ENCODE results near the gene ADCY9. TPM values are rescaled to one million over a fixed set of nuclear protein-coding genes. Genes with fewer than 3 reads are reported as not detected.
A peak's percentile ranks its signal among the peaks of the same experiment; 100 is the strongest.

Gene ADCY9
- total RNA-seq, 2 donors from 2014 or later: 1.2 to 3.3 TPM

DNA sequence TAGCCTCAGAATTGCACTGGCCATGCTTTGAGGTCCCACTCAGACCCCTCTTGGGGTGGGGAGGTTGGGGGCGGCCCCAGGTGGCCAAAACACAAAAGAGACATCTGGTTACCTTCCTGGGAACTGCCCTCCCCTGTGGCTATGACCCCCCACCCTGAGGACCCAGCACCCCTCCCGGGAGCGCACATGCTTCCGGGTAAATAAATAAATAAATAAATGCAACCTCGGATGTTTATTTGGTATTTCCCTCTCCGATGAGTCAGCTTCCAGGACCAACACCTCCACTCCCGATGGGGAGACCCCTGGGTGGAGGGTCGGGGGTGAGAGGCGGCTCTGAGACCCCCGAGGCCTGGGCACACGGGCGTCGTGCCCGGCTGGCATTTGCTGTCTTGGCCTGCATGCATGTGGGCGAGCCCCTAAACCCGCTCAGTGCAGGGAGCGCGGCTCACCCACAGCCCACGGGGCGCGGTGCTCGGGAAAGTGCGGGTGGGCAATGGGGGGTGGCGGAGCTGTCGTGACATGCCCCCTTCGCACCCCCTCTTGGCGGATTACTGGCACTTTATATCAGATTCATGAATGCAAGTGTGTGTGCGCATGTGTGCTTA is 151.5 kb downstream of the ADCY9 start:
- Mint-ChIP-seq H3K4me1 (peaks cover 14% of the 10 kb centered on the region), H3K36me3 (ENCODE audit: low read depth) (peaks cover 11% of the 10 kb centered on the region), H3K4me3 (no peak overlapping the region), H3K9me3 (peaks cover 5% of the 10 kb centered on the region), H3K27me3 (ENCODE audit: insufficient read depth) (peaks cover 25% of the 10 kb centered on the region), H3K27ac (no peak overlapping the region)
- Histone ChIP-seq H3K36me3 (ENCODE audit: control insufficient read depth, insufficient read depth, low read length) (no peaks in the 10 kb centered on the region), H3K27me3 (ENCODE audit: control insufficient read depth, insufficient read depth, low read length, poor library complexity, severe bottlenecking) (no peaks in the 10 kb centered on the region), H3K9ac (ENCODE audit: extremely low read depth, low read length, poor library complexity, severe bottlenecking) (no peak overlapping the region), H3K4me3 (ENCODE audit: low read length) (no peak overlapping the region), H3K4me1 (ENCODE audit: control insufficient read depth, insufficient read depth, low read length) (peaks cover 3% of the 10 kb centered on the region), H3K9me3 (ENCODE audit: control insufficient read depth, low read length) (no peaks in the 10 kb centered on the region), H3K27ac (ENCODE audit: low read depth, low read length) (no peak overlapping the region)
- DNase-seq: no peak
- 93 to 96% methylated on average over 17 to 28 of the region's 28 CpGs for WGBS, 2 experiments (ENCODE audit: insufficient coverage in 1 of 2, insufficient read length in 1 of 2)
- TF ChIP-seq, protein P1, sequence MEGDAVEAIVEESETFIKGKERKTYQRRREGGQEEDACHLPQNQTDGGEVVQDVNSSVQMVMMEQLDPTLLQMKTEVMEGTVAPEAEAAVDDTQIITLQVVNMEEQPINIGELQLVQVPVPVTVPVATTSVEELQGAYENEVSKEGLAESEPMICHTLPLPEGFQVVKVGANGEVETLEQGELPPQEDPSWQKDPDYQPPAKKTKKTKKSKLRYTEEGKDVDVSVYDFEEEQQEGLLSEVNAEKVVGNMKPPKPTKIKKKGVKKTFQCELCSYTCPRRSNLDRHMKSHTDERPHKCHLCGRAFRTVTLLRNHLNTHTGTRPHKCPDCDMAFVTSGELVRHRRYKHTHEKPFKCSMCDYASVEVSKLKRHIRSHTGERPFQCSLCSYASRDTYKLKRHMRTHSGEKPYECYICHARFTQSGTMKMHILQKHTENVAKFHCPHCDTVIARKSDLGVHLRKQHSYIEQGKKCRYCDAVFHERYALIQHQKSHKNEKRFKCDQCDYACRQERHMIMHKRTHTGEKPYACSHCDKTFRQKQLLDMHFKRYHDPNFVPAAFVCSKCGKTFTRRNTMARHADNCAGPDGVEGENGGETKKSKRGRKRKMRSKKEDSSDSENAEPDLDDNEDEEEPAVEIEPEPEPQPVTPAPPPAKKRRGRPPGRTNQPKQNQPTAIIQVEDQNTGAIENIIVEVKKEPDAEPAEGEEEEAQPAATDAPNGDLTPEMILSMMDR (conservative IDR thresholded peaks at IDR 0.05): no peak

DNA sequence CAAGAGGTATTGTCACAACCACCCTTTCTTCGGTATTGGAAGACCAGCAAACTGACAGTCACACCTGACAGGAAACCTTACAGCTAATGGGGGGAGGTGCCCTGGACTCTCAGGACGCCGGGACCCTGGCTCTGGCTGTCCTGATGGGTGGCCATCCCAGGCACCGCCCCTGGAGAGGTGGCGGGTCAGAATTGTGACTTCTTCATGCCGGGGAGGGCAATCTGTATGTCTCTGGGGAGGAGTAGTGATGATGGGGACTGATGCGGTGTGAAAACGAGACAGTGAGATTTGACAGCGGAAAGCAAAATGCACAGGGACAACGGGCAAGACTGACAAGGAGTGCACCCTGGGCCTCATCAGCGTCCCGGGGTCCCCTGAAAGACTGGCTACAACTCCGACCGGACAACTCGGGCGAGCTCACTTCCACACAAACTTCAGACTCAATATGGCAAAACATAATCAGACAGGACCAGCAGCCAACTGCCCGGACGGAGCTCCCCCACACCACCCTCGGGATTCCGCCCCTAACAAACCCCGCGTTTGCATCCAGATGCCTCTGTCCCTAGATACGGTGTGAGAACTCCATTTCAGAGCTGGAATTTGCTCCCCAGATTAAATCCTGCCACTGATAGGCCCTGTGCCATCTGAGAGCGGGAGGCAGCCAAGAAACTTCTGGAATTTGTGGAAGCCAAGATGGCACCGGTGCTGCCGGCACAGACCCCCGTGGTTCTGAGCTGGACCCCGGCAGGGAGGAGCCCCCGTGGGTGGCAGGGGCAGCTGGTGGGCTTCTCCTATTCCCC is 152.2 kb downstream of the ADCY9 start:
- Histone ChIP-seq H3K27ac (ENCODE audit: low read depth, low read length) (no peak overlapping the region), H3K9me3 (ENCODE audit: control insufficient read depth, low read length) (no peaks in the 10 kb centered on the region), H3K27me3 (ENCODE audit: control insufficient read depth, insufficient read depth, low read length, poor library complexity, severe bottlenecking) (no peaks in the 10 kb centered on the region), H3K4me1 (ENCODE audit: control insufficient read depth, insufficient read depth, low read length) (peaks cover 3% of the 10 kb centered on the region), H3K4me3 (ENCODE audit: low read length) (no peak overlapping the region), H3K36me3 (ENCODE audit: control insufficient read depth, insufficient read depth, low read length) (no peaks in the 10 kb centered on the region), H3K9ac (ENCODE audit: extremely low read depth, low read length, poor library complexity, severe bottlenecking) (no peak overlapping the region)
- Mint-ChIP-seq H3K36me3 (ENCODE audit: low read depth) (peaks cover 11% of the 10 kb centered on the region), H3K9me3 (peaks cover 5% of the 10 kb centered on the region), H3K4me3 (no peak overlapping the region), H3K27ac (no peak overlapping the region), H3K4me1 (peaks cover 14% of the 10 kb centered on the region), H3K27me3 (ENCODE audit: insufficient read depth) (peaks cover 25% of the 10 kb centered on the region)
- DNase-seq: no peak
- 86 to 88% methylated on average over 20 to 29 of the region's 29 CpGs for WGBS, 2 experiments (ENCODE audit: insufficient coverage in 1 of 2, insufficient read length in 1 of 2)
- TF ChIP-seq, protein P1 (conservative IDR thresholded peaks at IDR 0.05): no peak

- 60% methylated on average over 14 to 17 of the region's 17 CpGs for WGBS, 2 experiments (ENCODE audit: insufficient coverage in 1 of 2, insufficient read length in 1 of 2)
- H3K27ac ChIP-seq (ENCODE audit: low read depth, low read length): no peak overlapping the region
- TF ChIP-seq, protein P1 (conservative IDR thresholded peaks at IDR 0.05): no peak
- H3K4me3 ChIP-seq (ENCODE audit: low read length): no peak overlapping the region
- peaks cover 5% of the 10 kb centered on the region for H3K9me3 Mint-ChIP-seq
- peaks cover 11% of the 10 kb centered on the region for H3K36me3 Mint-ChIP-seq (ENCODE audit: low read depth)
- no peaks in the 10 kb centered on the region for H3K36me3 ChIP-seq (ENCODE audit: control insufficient read depth, insufficient read depth, low read length)
- H3K9ac ChIP-seq (ENCODE audit: extremely low read depth, low read length, poor library complexity, severe bottlenecking): no peak overlapping the region
- H3K4me1 ChIP-seq (ENCODE audit: control insufficient read depth, insufficient read depth, low read length): peaks cover 3% of the 10 kb centered on the region
- no peaks in the 10 kb centered on the region for H3K27me3 ChIP-seq (ENCODE audit: control insufficient read depth, insufficient read depth, low read length, poor library complexity, severe bottlenecking)
- H3K4me1 Mint-ChIP-seq: peaks cover 14% of the 10 kb centered on the region
- peaks cover 25% of the 10 kb centered on the region for H3K27me3 Mint-ChIP-seq (ENCODE audit: insufficient read depth)
- no peak overlapping the region for H3K27ac Mint-ChIP-seq
- H3K9me3 ChIP-seq (ENCODE audit: control insufficient read depth, low read length): no peaks in the 10 kb centered on the region
- DNase-seq: peak; percentile 81
- no peak overlapping the region for H3K4me3 Mint-ChIP-seq
Measured at GRCh38 chr16:3963203-3963602, 153.0 kb downstream of the ADCY9 start.

All from endodermal cell (in vitro differentiated cells).